H1 (cell line): ENCODE results near the gene FADS2. TPM values are rescaled to one million over a fixed set of nuclear protein-coding genes. Genes with fewer than 3 reads are reported as not detected.

ENCODE experiments used
- BCL11A ChIP-seq, 2 experiments: IDR thresholded peaks; one replicate each; pipeline ENCODE4 v1.6.1; 2011; ENCODE audit warnings: low read depth in 2 of 2, low read length in 2 of 2, mild to moderate bottlenecking in 2 of 2
- EGR1 ChIP-seq: IDR thresholded peaks from 2 replicates; pipeline ENCODE4 v1.6.1; 2011; ENCODE audit warnings: low read depth, low read length, borderline replicate concordance
- GTF2F1 ChIP-seq: IDR thresholded peaks from 2 replicates; pipeline ENCODE4 v1.6.1; 2012; ENCODE audit warnings: low read depth, low read length, improper control_type of control experiment, borderline replicate concordance
- POLR2A ChIP-seq, 2 experiments: IDR thresholded peaks; 1 replicate in 1 of 2; 2 replicates in 1 of 2; pipeline ENCODE4 v1.6.1; 2011; ENCODE audit warnings: low read depth in 2 of 2, low read length in 2 of 2, mild to moderate bottlenecking in 2 of 2; ENCODE audit errors: control extremely low read depth in 1 of 2
- RAD21 ChIP-seq, 2 experiments: IDR thresholded peaks in 1 of 2; conservative IDR thresholded peaks in 1 of 2; 2 replicates each; pipeline ENCODE4 v1.6.1; 2011; ENCODE audit warnings: low read depth in 2 of 2, low read length in 2 of 2, improper control_type of control experiment in 1 of 2, inconsistent platforms in 1 of 2, mild to moderate bottlenecking in 1 of 2, moderate library complexity in 1 of 2
- polyA plus RNA-seq, 7 experiments: library from polyadenylated mRNA; depleted of rRNA in 3 of 7; stranded (reverse) in 5 of 7; unstranded in 2 of 7; fragments of >200 nt in 5 of 7; fragments of 200-250 nt in 2 of 7; gene quantifications; 1 replicate in 5 of 7; 2 replicates in 1 of 7; 4 replicates in 1 of 7; pipeline versions ENCODE4 v1.2.1 to v1.2.3, GENCODE V29; 2011 to 2013; ENCODE audit warnings: missing spikeins in 2 of 7, mixed read lengths in 2 of 7
- total RNA-seq: library from RNA; stranded (reverse); fragmentation: NEBNext Ultra II Directional; extraction: Animal tissue kit (Norgen Biotek cat#: 25700); gene quantifications from 2 replicates; pipeline ENCODE4 v1.2.1, GENCODE V29; 2021

The FADS2 gene
- total and polyA plus RNA-seq, 2 of the 8 experiments (the other 6 are each of a cell fraction or from before 2014, with no cell fraction given) = 499 to 701 TPM

GRCh38 chr11:61897387-61898246 is 69.5 kb downstream of the FADS2 start (continued):
- TF ChIP-seq GTF2F1 = no peak
- TF ChIP-seq BCL11A (IDR thresholded peaks at IDR 0.05; ENCODE audit: low read depth in 2 of 2, low read length in 2 of 2) = no peak
- TF ChIP-seq EGR1 = no peak
- TF ChIP-seq RAD21 (IDR thresholded peaks at IDR 0.05 in 1 of 2, conservative IDR thresholded peaks at IDR 0.05 in 1 of 2; ENCODE audit: low read depth in 2 of 2, low read length in 2 of 2) = peak; percentile 97 to 98
- no peak for TF ChIP-seq POLR2A (IDR thresholded peaks at IDR 0.05; ENCODE audit: control extremely low read depth in 1 of 2, low read depth in 2 of 2, low read length in 2 of 2)
